ENCODE data around the gene FAM174C. TPM values are rescaled to one million over a fixed set of nuclear protein-coding genes. Genes with fewer than 3 reads are reported as not detected.

The FAM174C gene
- 10 to 100 TPM; 13.3 to 29.7 (median 15.8) TPM for polyA plus RNA-seq (ENCODE audit: insufficient read length in 4 of 4)

DNA sequence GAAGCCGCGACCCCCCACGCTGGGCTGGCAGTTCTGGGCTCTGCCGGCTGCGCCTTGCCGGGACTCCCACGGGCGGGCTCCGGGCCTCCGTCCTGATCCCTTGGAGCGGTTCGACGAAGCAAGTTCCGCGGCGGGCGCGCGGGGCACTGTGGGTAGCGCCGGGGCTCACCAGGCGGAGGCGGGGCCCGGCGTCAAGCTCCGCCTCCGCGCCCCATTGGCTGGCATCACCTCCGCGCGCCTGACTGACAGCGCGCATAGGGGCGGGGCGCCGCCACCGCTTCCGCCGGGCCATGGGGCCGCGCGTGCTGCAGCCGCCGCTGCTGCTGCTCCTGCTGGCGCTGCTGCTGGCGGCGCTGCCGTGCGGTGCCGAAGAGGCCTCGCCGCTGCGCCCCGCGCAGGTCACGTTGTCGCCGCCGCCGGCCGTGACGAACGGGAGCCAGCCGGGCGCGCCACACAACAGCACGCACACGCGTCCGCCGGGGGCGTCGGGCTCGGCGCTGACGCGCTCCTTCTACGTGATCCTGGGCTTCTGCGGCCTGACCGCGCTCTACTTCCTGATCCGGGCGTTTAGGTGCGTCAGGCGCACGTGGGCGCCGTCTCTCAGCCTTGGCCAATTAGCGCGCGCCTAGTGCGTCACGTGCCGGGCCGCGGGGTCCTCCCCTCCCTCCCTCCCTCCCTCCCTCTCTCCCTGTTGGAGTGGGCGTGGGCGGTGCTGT, at the start of gene FAM174C:
Gene FAM174C (plus strand): TSS at position 271 of the 716 bp plus-strand sequence. CDS start 20 bp downstream, at position 291.
- peak; percentile 82 to 92 (median 90) for DNase-seq (ENCODE audit: low read depth in 4 of 4, low spot score in 3 of 4)

DNA sequence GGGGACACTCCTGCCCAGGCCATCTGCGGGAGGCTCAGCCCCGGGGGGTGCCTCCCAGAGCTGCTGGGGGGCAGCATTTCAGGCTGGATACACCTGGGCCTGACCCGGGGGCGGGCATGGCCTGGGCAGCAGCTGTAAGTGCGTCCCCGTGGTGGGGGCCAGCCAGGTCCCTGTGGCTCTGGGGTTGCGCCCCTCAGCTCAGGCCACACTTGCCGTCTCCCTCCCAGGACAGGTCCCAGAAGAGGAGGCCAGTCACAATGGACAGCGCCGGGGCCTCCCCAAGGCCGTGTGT, 49.2 kb upstream of the FAM174C start:
- no peak for DNase-seq (ENCODE audit: low read depth in 4 of 4, low spot score in 3 of 4)

DNA sequence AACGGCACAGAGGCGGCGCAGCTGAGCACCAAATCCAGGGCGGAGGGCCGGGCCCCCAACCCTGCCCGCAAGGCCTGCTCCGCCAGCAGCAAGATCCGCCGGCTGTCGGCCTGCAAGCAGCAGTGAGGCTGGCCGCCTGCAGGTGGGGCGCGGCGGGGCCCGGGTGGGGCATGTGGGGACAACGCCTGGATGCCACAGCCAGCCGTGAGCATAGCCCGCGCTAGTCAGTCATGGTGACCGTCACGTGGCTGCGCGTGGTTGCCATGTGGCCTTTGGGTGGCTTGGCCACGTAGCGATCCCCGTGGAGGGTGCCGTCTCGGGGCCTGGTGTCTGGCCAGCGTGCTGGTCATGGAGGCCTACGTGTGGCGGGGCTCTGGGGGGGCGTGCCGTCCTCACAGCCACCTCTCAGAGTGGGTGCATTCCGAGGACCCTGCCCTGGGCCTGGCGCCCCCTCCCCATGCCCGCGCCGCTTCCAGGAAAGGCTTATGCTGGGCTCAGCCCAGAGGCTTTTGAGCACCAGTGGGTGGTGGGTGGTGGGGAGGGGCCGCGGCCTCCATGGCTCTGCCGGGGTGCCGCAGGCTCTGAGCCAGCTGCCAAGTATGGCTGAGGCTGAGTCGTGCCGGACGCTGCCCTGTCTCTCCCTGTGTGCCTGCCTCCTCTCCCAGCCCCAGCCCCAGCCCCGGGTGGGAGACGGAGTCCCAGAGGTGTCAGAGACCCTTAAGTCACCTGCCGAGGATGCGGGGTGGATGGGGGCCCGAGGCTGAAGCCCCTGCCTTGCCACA, 48.6 kb upstream of the FAM174C start:
- no peak for DNase-seq (ENCODE audit: low read depth in 4 of 4, low spot score in 3 of 4)

DNA sequence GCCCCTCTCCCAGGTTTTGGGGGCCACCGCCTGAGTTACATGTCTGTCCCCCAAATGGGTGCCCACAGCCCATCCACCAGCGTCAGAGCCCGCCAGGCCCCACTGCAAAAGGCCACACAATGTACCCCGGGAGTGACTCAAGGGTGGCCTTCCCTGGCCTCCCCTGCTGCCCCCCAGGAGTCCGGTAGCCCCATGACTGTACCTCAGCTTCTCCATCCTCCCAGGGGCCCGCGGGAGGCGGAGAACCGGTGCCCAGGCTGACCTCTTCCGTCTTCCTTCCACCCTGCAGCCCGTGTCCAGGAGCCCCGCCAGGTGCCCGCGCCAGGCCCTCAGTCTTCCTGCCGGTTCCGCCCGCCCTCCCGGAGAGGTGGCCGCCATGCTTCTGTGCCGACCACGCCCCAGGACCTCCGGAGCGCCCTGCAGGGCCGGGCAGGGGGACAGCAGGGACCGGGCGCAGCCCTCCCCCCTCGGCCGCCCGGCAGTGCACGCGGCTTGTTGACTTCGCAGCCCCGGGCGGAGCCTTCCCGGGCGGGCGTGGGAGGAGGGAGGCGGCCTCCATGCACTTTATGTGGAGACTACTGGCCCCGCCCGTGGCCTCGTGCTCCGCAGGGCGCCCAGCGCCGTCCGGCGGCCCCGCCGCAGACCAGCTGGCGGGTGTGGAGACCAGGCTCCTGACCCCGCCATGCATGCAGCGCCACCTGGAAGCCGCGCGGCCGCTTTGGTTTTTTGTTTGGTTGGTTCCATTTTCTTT, 47.9 kb upstream of the FAM174C start:
- DNase-seq (ENCODE audit: low read depth in 4 of 4, low spot score in 3 of 4) = no peak

DNA sequence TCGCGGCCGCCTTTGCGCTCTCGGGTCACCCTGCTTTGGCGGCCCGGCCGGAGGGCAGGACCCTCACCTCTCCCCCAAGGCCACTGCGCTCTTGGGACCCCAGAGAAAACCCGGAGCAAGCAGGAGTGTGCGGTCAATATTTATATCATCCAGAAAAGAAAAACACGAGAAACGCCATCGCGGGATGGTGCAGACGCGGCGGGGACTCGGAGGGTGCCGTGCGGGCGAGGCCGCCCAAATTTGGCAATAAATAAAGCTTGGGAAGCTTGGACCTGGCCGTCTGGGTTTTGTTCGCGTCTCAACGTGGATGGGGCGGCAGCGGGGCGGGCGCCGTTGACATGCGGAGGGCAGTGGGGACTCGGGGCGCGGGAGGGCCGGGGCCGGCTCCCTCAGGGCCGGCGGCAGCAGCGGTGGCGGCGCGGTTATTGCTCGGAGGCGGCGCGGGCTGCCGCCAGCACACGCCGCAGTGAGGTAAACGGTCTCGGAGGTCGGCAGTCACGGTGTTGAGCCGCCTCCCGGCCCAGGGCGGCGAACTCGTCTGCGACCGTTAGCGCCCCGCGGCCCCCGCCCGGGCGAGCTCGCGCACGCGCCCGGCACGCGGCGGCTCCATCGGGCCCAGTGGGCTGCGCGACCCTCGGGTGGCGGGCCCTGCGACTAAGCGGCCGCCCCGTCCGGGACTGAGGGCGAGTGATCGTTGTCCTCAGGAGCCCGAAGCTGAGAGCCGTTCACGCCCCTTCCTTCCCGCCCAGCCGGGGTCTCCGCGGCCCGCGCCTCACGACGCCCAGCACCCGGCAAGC, 47.0 kb upstream of the FAM174C start:
- no peak for DNase-seq (ENCODE audit: low read depth in 4 of 4, low spot score in 3 of 4)

DNA sequence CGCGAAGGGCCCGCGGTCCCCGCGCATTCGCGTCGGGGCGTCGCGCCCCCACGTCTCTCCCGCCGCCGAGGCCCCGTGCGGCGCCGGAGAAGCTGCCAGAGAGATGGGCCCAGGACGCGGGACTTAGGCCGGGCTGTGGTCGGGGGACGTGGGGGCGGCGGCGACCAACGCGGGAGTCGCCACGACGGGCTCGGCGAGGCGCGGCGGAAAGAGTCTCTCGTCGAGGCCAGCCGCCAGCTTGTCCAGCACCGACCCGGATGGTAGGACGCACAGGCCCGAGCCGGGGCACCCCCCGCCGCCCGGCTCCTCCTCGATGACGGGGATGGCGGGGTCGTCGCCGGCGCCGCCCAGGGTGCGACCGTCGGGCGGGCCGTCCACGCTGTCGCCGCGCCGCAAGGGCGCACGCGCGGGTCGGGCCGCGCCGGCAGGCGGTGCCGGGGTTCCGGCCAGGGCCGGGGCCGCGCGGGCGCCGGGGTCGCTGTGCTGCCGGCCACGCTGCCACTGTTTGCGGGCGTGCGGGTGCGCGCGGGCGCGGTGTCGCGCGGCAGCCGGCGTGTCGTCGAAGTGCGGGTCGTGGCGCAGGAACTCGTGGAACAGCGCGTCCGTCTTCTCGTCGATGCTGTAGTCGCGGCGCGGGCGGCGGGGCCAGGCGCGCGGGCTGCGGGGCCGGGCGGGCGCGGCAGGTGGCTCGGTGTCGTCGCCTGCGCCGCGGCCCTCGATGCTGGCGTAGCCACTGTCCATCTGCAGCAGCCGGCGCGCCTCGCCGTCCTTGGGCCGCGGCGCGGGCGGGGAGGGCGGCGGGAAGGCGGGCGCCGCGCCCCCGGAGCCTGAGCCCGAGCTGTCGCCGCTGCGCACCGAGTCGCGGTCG, 46.0 kb upstream of the FAM174C start:
- DNase-seq (ENCODE audit: low read depth in 4 of 4, low spot score in 3 of 4) = no peak

DNA sequence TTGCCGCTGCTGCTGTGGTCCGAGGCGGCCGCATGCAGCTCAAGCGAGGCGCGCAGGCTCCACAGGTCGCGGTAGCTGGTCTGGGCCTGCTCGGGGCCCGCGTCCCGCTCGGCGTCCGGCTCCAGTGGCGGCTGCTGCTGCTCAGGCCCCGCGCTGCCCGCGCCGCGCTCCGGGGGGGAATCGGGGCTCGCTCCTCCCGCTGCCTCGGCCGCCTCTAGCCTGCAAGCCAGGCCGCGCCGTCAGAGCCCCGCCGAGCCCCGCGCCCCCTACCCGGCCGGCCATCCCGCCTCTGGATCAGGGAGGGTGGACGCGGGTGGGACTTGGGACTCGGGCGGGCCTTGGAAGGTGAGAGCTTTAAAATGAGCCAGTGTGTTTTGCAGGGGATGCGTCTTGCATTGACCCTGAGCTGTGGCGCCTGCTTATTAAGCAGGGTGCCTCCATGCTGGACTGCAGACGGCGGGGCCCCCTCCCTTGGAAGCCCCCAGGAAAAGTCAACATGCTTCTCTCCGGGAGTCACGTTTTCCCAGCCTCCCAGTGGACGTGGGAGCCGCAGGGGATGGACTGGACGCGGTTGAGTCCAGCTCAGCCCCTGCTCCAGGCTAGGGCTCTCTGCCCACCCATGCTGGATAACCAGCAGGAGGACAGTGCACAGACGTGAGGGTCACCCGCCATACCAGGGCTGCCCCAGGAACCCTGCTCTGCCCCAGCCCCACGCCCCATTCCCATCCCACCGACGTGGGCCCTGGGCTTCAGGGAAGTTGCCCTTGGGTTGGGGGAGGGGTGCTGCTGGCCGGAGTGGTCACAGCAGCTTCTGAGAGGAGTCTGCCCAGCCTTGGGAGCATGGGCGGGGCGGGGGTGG, 45.2 kb upstream of the FAM174C start:
- no peak for DNase-seq (ENCODE audit: low read depth in 4 of 4, low spot score in 3 of 4)

DNA sequence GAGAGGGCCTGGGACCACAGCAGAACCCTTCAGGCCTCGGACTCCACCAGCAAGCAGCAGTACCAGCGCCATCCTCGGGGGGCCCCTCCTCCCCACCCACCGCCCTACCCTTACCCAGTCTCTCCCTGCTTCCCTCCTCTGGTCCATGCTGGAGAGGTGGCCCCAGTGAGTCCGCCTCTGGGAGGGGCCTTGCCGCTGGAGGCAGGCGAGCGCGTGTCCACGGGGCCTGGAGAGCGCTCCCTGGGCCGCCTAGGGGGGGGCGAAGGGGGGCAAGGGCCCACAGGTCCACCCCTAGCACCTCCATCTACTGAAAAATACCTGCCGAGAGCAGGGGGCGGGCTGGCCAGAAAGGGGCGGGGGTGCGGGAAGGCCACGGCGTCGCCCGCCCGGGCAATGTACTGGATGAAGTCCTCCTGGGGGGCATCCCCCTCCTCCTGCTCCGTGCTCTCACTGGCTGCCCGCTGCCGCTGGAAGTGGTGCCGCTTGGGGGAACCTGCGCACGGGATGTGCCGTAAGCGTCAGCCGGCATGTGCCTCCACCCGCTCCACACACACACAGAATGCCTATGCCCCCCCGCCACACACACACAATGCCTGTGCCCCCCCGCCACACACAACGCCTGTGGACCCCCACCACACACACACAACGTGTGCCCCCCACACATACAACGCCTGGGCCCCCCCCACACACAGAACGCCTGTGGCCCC, 44.4 kb upstream of the FAM174C start:
- no peak for DNase-seq (ENCODE audit: low read depth in 4 of 4, low spot score in 3 of 4)

DNA sequence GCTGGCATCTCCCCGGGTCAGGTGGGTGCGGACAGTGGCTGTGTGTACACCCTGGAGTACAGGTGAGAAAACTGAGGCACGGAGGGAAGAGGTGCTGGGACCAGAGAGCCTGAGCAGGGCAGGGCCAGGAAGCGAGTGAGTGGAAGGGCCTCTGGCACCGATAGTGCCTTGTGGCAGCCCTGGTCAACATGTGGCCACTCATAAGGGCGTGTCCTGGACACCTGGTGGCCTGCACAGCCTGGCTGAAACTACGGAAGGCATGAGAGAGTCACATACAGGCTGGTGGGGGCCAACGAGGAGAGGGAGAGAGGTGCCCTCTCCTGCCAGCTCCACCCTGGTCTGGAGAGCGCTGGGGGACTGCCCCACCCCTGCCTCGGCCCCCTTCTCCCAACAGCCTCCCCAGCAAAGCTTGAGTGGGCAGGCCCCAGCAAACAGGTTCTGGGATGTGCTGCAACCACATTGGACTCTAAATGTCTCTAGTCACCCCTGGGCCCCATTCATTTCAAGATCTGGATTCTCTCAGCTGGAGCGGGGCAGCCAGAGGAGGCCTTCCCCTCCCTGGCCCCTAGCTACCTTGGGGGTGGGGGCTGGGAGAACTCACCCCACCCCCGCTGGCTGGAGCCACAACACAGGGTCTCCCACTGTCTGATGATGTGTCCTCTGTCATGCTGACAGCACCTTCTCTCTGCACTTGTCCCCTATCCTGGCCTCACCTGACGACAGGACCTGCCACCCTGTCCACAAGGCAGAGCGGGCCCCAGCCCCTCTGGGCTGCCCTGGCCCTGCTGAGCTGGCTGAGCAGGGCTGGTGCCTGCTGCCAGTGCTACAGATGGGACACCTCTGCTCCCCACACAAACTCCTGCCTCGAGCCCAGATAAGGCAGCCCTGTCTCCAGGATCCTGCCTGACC, 43.3 kb upstream of the FAM174C start:
- DNase-seq (ENCODE audit: low read depth in 4 of 4, low spot score in 3 of 4) = no peak

DNA sequence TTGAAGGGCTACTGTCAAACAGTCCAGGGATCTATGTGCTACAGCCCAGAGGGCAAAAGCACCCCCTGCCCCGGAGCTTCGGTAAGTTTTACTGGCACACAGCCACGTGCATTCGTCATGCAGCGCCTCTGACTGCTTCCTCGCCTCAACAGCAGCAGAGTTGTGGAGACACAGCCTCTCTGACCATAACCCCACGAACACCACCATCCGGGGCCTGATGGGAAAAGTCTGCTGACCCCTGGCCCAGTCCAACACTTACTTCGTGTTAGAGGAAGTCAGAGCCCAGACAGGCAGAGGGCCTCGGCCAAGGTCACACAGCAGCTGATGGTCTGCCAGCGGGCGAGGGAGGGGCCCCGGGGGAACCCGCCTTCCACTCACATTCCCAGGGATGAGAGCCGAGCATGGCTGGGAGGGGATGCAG, 42.7 kb upstream of the FAM174C start:
- DNase-seq (ENCODE audit: low read depth in 4 of 4, low spot score in 3 of 4) = no peak

DNA sequence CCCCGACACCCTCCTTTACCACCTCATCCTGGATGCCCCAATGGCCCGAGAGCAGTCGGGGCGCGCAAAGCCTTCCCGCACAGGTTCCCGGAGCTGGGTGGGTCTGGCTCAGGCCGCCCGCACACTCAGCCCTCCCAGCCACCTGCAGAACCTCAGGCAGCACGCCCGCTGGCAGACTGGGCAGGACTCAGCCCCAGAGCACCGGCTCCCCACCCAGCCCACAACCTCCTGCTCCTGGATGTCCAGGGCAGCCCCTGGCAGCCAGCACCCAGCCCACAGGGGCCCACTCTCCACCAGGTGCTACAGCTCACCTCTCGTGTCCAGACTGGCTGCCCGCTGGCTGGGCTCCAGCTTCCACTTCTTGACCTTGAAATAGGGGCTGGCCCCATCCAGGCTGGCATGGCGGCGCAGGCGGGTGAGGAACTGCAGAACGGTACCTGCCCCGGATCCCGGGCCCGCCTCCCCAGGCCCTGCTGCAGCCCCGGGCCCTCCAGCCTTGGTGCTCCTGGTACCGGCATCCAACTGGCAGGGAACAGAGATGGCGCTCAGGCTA, 42.1 kb upstream of the FAM174C start:
- DNase-seq (ENCODE audit: low read depth in 4 of 4, low spot score in 3 of 4) = no peak

DNA sequence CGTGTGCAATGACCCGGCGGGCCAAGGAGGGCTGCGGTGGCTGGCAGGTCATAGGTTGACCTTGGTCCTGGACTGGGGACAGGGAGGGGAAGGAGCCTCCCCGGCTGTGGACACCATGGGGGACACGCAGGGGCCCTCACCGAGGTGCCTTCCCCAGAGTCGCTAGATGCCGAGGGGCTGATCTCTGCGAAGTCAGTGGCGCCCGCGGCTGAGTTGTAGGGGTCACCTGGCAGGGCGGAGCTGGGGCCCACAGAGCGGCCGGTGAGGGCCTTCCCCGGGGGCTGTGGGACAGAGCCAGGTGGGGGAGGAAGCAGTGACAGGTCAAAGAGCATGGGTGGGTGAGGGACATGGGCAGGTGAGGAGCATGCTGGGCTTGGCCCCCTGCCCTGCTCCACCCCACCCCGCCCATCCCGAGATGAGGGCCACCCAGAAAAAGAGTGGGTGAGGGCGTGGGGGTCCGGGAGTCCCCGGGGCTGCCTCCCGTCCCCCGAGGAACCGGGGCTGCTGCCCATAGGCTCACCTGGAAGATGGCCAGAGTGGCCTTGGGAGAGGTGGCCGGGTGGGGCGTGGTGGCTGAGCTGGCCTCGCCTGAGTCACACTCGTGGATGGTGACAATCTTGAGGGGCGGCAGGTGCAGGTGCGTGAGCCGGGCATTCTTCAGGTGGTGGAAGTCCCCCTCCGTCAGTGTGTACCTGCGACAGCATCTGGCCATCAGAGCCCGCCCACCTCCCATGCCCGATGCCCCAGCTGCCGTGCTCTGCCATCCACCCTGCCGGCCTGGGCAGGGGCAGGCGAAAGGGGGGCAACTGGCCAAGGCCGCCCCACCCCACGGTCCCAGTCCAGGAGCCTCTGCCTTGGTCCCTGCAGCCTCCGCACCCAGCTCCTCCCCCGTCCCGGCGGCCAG, 41.0 kb upstream of the FAM174C start:
- DNase-seq (ENCODE audit: low read depth in 4 of 4, low spot score in 3 of 4) = no peak

DNA sequence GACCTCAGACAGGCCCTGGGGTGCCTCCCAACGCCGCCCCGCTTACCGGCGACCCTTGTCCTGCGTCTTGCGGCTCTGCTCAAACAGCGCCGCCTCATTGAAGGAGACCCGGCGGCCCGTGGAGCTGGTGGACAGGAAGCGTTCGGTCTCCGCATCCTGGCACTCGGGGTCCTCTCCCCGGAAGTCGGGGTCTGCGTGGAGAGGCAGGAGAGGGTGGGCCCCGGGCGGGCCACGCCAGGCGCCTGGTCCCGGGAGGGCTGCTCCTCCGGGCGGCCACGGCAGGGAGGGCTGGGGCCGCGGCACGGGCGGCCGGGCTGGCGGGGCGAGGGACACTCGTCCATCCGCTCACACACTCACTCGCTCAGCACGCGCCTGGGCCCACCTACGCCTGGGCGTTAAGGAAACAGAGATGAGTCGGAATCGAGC, 40.4 kb upstream of the FAM174C start:
- no peak for DNase-seq (ENCODE audit: low read depth in 4 of 4, low spot score in 3 of 4)

DNA sequence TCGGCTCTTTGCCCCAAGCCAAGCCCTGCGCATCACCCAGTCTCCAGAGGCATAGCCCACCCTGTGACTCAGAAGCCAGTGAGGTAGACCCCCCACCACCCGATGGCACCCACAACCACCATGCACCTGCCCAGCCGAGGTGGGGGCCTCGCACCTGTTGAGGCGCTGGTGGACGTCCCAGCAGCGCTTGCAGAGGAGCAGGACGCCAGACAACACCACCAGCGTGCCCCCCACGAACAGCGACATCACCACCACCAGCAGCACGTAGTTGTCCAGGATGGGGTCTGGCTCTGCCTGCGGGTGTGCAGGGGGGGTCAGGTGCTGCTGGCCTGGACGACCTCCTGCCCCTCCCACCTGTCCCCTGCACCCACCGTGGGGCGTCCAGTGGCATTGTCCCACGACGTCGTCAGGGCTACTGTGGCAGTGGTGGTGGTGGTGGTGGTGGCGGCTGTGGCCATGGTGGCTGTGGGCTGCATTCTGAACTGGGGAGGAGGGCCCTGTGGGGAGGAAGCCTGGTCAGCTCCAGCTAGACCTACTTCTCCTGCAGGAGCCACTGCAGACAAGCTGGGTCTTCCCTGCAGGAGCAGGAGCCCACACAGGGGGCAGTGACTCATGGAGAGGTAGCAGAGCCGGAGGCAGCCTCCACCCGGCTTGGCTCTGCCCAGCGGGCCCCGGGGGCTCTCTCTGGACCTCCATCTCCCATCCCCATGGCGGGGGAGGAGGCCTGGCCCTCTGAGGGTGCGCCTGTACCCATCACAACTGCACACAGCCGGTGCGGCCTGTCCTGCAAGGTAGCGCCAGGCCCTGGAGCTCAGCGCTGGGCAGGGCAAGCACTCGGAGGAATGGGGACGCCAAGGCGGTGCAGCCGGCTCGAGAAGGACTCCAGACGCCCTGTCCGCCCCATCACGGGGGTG, 39.4 kb upstream of the FAM174C start:
- DNase-seq (ENCODE audit: low read depth in 4 of 4, low spot score in 3 of 4) = no peak

DNA sequence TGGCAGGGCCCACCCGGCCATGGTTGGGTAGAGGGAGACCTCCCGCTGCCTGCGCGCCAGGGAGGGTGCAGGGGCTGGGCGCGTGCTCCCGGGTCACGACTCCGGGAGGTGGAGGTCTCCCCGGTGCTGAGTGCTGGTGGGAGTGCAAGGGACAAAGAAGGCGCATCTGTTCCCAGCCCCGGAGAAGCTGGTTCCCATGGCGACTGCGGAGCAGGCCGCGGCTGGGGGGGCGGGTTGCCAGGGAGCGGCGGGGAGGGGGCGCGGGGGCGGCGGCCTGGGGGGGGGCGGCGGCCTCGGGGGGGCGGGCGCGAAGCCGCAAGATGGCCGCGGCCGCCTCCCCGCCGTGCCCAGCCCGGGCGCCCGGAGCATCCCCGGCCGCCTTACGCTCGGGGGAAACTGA, 38.8 kb upstream of the FAM174C start:
- no peak for DNase-seq (ENCODE audit: low read depth in 4 of 4, low spot score in 3 of 4)
